H9 (cell line): ENCODE results near the gene HEATR5A. TPM values are rescaled to one million over a fixed set of nuclear protein-coding genes. Genes with fewer than 3 reads are reported as not detected.
"Not testable (repeated sequence)": the region's sequence is repeated elsewhere in the genome, so short reads cannot be mapped to it uniquely, and the experiment has no call there.

Experiments used
- DNase-seq: peaks from one replicate; pipeline ENCODE4 v3.0.0-alpha.2; 2017
- H2AFZ ChIP-seq: one replicate; pipeline ENCODE4 v1.6.1; 2013; ENCODE audit warnings: mild to moderate bottlenecking, low read length, control low read depth, moderate library complexity
- H2AK5ac ChIP-seq: 2 replicates; pipeline ENCODE4 v1.6.1; 2013; ENCODE audit warnings: low read length, control low read depth, mixed read lengths; ENCODE audit not compliant: insufficient read length
- H2BK120ac ChIP-seq: one replicate; pipeline ENCODE4 v1.6.1; 2013; ENCODE audit warnings: low read depth, mild to moderate bottlenecking, low read length, control low read depth, inconsistent platforms; ENCODE audit not compliant: poor library complexity, severe bottlenecking
- H2BK12ac ChIP-seq: 2 replicates; pipeline ENCODE4 v1.6.1; 2013; ENCODE audit warnings: low read length, control low read depth, mixed read lengths, low read depth; ENCODE audit not compliant: insufficient read length
- H2BK15ac ChIP-seq: 2 replicates; pipeline ENCODE4 v1.6.1; 2013; ENCODE audit warnings: low read depth, low read length, control low read depth
- H2BK20ac ChIP-seq: one replicate; pipeline ENCODE4 v1.6.1; 2013; ENCODE audit warnings: low read depth, mild to moderate bottlenecking, low read length, control low read depth, inconsistent platforms; ENCODE audit not compliant: poor library complexity, severe bottlenecking
- H2BK5ac ChIP-seq: 2 replicates; pipeline ENCODE4 v1.6.1; 2013; ENCODE audit warnings: low read length, control low read depth, mixed read lengths; ENCODE audit not compliant: insufficient read length
- H3K14ac ChIP-seq: 2 replicates; pipeline ENCODE4 v1.6.1; 2013; ENCODE audit warnings: low read length, control low read depth; ENCODE audit not compliant: insufficient read depth
- H3K18ac ChIP-seq: 2 replicates; pipeline ENCODE4 v1.6.1; 2013; ENCODE audit warnings: low read depth, mild to moderate bottlenecking, mixed read lengths, low read length, control low read depth; ENCODE audit not compliant: insufficient read length
- H3K23ac ChIP-seq: 2 replicates; pipeline ENCODE4 v1.6.1; 2013; ENCODE audit warnings: low read length, control low read depth, mixed read lengths, low read depth; ENCODE audit not compliant: insufficient read length
- H3K23me2 ChIP-seq: 2 replicates; pipeline ENCODE4 v1.6.1; 2013; ENCODE audit warnings: low read depth, mild to moderate bottlenecking, mixed read lengths, low read length, control low read depth; ENCODE audit not compliant: insufficient read length, poor library complexity, severe bottlenecking
- H3K27ac ChIP-seq: 2 replicates; pipeline ENCODE4 v1.5.1; 2013; ENCODE audit warnings: low read length, control low read depth, mixed read lengths, low read depth; ENCODE audit not compliant: insufficient read length
- H3K27me3 ChIP-seq: 2 replicates; pipeline ENCODE4 v1.6.1; 2013; ENCODE audit warnings: low read length, control low read depth, inconsistent platforms; ENCODE audit not compliant: insufficient read depth
- H3K4ac ChIP-seq: 2 replicates; pipeline ENCODE4 v1.6.1; 2013; ENCODE audit warnings: low read depth, mild to moderate bottlenecking, control low read depth, inconsistent platforms, low read length, moderate library complexity
- H3K4me1 ChIP-seq: 2 replicates; pipeline ENCODE4 v1.6.1; 2013; ENCODE audit warnings: low read length, control low read depth, inconsistent platforms; ENCODE audit not compliant: insufficient read depth
- H3K4me2 ChIP-seq: 2 replicates; pipeline ENCODE4 v1.6.1; 2013; ENCODE audit warnings: low read length, control low read depth, mixed read lengths; ENCODE audit not compliant: insufficient read length, insufficient read depth
- H3K56ac ChIP-seq: 2 replicates; pipeline ENCODE4 v1.6.1; 2013; ENCODE audit warnings: low read depth, mild to moderate bottlenecking, mixed read lengths, low read length, control low read depth; ENCODE audit not compliant: insufficient read length
- H3K79me1 ChIP-seq: 2 replicates; pipeline ENCODE4 v1.6.1; 2013; ENCODE audit warnings: low read depth, mild to moderate bottlenecking, moderate library complexity, low read length, control low read depth, inconsistent platforms; ENCODE audit not compliant: insufficient read depth, poor library complexity, severe bottlenecking
- H3K79me2 ChIP-seq: 2 replicates; pipeline ENCODE4 v1.6.1; 2013; ENCODE audit warnings: low read length, control low read depth, inconsistent platforms; ENCODE audit not compliant: insufficient read depth
- H3K9ac ChIP-seq: 2 replicates; pipeline ENCODE4 v1.6.1; 2013; ENCODE audit warnings: low read length, control low read depth, mixed read lengths; ENCODE audit not compliant: insufficient read length; ENCODE audit errors: extremely low read depth
- H3K9me3 ChIP-seq: one replicate; pipeline ENCODE4 v1.6.1; 2013; ENCODE audit warnings: low read depth, low read length, inconsistent platforms; ENCODE audit not compliant: control insufficient read depth
- H3T11ph ChIP-seq: one replicate; pipeline ENCODE4 v1.6.1; 2013; ENCODE audit warnings: mild to moderate bottlenecking, low read length, control low read depth, inconsistent platforms
- H4K20me1 ChIP-seq: one replicate; pipeline ENCODE4 v1.6.1; 2013; ENCODE audit not compliant: control insufficient read depth, insufficient read length, insufficient read depth
- H4K5ac ChIP-seq: 2 replicates; pipeline ENCODE4 v1.6.1; 2013; ENCODE audit warnings: low read depth, mild to moderate bottlenecking, mixed read lengths, low read length, control low read depth; ENCODE audit not compliant: insufficient read length
- H4K8ac ChIP-seq: replicated peaks from 2 replicates; pipeline ENCODE4 v1.6.1; 2013; ENCODE audit warnings: low read length, control low read depth, mixed read lengths, low read depth; ENCODE audit not compliant: insufficient read length
- H4K91ac ChIP-seq: 2 replicates; pipeline ENCODE4 v1.6.1; 2013; ENCODE audit warnings: low read depth, mild to moderate bottlenecking, moderate library complexity, mixed read lengths, low read length, control low read depth; ENCODE audit not compliant: insufficient read length
- H3K27ac Mint-ChIP-seq, 3 experiments: 2 replicates in 2 of 3; 3 replicates in 1 of 3; pipeline ENCODE4 v1.8.0; 2020 to 2021; ENCODE audit warnings: mixed read lengths in 3 of 3, mild to moderate bottlenecking in 1 of 3, moderate library complexity in 1 of 3
- H3K27me3 Mint-ChIP-seq: 2 replicates; pipeline ENCODE4 v1.8.0; 2021; ENCODE audit warnings: low read depth, mild to moderate bottlenecking, moderate library complexity, mixed read lengths
- H3K36me3 Mint-ChIP-seq, 3 experiments: 2 replicates in 2 of 3; 3 replicates in 1 of 3; pipeline ENCODE4 v1.8.0; 2020 to 2021; ENCODE audit warnings: low read depth in 3 of 3, mixed read lengths in 3 of 3; ENCODE audit not compliant: insufficient read depth in 1 of 3
- H3K4me1 Mint-ChIP-seq, 2 experiments: 2 replicates each; pipeline ENCODE4 v1.8.0; 2020; ENCODE audit warnings: mixed read lengths in 2 of 2
- H3K4me3 Mint-ChIP-seq, 2 experiments: 2 replicates in 1 of 2; 3 replicates in 1 of 2; pipeline ENCODE4 v1.8.0; 2020 to 2021; ENCODE audit warnings: mild to moderate bottlenecking in 2 of 2, mixed read lengths in 2 of 2, moderate library complexity in 1 of 2
- H3K9me3 Mint-ChIP-seq, 2 experiments: 2 replicates in 1 of 2; 3 replicates in 1 of 2; pipeline ENCODE4 v1.8.0; 2020; ENCODE audit warnings: mild to moderate bottlenecking in 2 of 2, mixed read lengths in 2 of 2, moderate library complexity in 1 of 2
- CTCF ChIP-seq: fragments of 200-600 bp; sonication (generic); conservative IDR thresholded peaks from 3 replicates; pipeline ENCODE4 v1.8.0; 2021; ENCODE audit warnings: antibody characterized with exemption, mild to moderate bottlenecking
- WGBS: extraction: QIAGEN DNeasy Blood & Tissue Kit; methylation state at CpG from one replicate; pipeline ENCODE4 v1.1.7; 2013; ENCODE audit warnings: missing lambda C conversion rate, low lambda C conversion rate, mixed read lengths; ENCODE audit not compliant: insufficient read length; ENCODE audit errors: extremely low coverage; 5-methylcytosine and 5-hydroxymethylcytosine counted together
- total RNA-seq: library from RNA; stranded (reverse); gene quantifications from 2 replicates; pipeline ENCODE4 v1.2.1, GENCODE V29; 2021

HEATR5A gene
- total RNA-seq, 1 experiment from 2014 or later: 21.2 TPM

GRCh38 chr14:31336646-31337045 lies 83.7 kb downstream of the HEATR5A start:
- WGBS: no CpG with 5 or more reads among the region's 4 CpGs
- H3K4me2 ChIP-seq: no peak overlapping the region
- no peak overlapping the region for H3K18ac ChIP-seq
- no peak overlapping the region for H2BK20ac ChIP-seq
- no peak overlapping the region for H3K27ac ChIP-seq
- Mint-ChIP-seq H3K27ac (no peak overlapping the region), H3K36me3 (peaks cover 19 to 25% (median 25%) of the 10 kb centered on the region in 3 experiments), H3K4me1 (no peaks in the 10 kb centered on the region), H3K4me3 (no peak overlapping the region), H3K27me3 (no peaks in the 10 kb centered on the region), H3K9me3 (peaks cover 15 to 19% of the 10 kb centered on the region in 2 experiments; a peak in 4 of 5 replicates)
- H3K79me1 ChIP-seq: no peaks in the 10 kb centered on the region
- H3T11ph ChIP-seq: no peak overlapping the region
- no peak overlapping the region for H2BK15ac ChIP-seq
- TF ChIP-seq CTCF: no peak
- H2BK5ac ChIP-seq: no peak overlapping the region
- no peak overlapping the region for H2AK5ac ChIP-seq
- no peaks in the 10 kb centered on the region for H3K27me3 ChIP-seq
- H3K9ac ChIP-seq: no peak overlapping the region
- no peak overlapping the region for H4K5ac ChIP-seq
- H3K79me2 ChIP-seq: no peaks in the 10 kb centered on the region
- no peak overlapping the region for H3K14ac ChIP-seq
- no peak for DNase-seq
- no peak overlapping the region for H2AFZ ChIP-seq
- H3K4ac ChIP-seq: no peak overlapping the region
- no peak overlapping the region for H2BK12ac ChIP-seq
- H3K9me3 ChIP-seq: no peaks in the 10 kb centered on the region
- H4K91ac ChIP-seq: no peak overlapping the region
- no peaks in the 10 kb centered on the region for H3K23me2 ChIP-seq
- no peak overlapping the region for H3K56ac ChIP-seq
- H4K8ac ChIP-seq: no peak overlapping the region
- no peaks in the 10 kb centered on the region for H4K20me1 ChIP-seq
- H3K23ac ChIP-seq: no peak overlapping the region
- H2BK120ac ChIP-seq: no peak overlapping the region
- no peaks in the 10 kb centered on the region for H3K4me1 ChIP-seq

GRCh38 chr14:31331395-31331794 lies 89.0 kb downstream of the HEATR5A start:
- H3K9me3 ChIP-seq, H3T11ph ChIP-seq: not testable (repeated sequence)
- H3K9me3 Mint-ChIP-seq: peaks cover 44 to 52% of the 10 kb centered on the region in 2 experiments

More at GRCh38 chr14:31331395-31331794, 89.0 kb downstream of the HEATR5A start:
- not testable (repeated sequence) for H3K79me1 ChIP-seq, H3K27me3 Mint-ChIP-seq, H2BK120ac ChIP-seq, DNase-seq, H2BK20ac ChIP-seq, H3K18ac ChIP-seq, H2BK12ac ChIP-seq, H3K4me1 ChIP-seq, H3K23ac ChIP-seq, H4K91ac ChIP-seq, H3K56ac ChIP-seq, H2AFZ ChIP-seq, H4K5ac ChIP-seq, H3K4me3 Mint-ChIP-seq, H3K4me1 Mint-ChIP-seq, H2BK5ac ChIP-seq, H3K9ac ChIP-seq, H3K27ac Mint-ChIP-seq, H4K8ac ChIP-seq, H4K20me1 ChIP-seq, H3K4me2 ChIP-seq, H3K14ac ChIP-seq, H3K23me2 ChIP-seq, H2BK15ac ChIP-seq, H3K79me2 ChIP-seq, H3K27ac ChIP-seq, H3K27me3 ChIP-seq, H3K4ac ChIP-seq, H2AK5ac ChIP-seq
- WGBS: no CpG with 5 or more reads among the region's 1 CpG
- H3K36me3 Mint-ChIP-seq: peaks cover 47 to 61% (median 48%) of the 10 kb centered on the region in 3 experiments
